HG02588 (cell line): ENCODE data around the gene RUNX2.

Experiments used
- ATAC-seq: cut with Tn5 transposase; IDR thresholded peaks from one replicate; pipeline ENCODE4 v1.9.1; 2021; ENCODE audit warnings: mild to moderate bottlenecking, moderate library complexity; ENCODE audit not compliant: unreplicated experiment

The RUNX2 gene

GRCh38 chr6:45351076-45351475 lies 22.9 kb downstream of the RUNX2 start:
- no peak for ATAC-seq

GRCh38 chr6:45351667-45352066 lies 23.5 kb downstream of the RUNX2 start:
- ATAC-seq: no peak

DNA sequence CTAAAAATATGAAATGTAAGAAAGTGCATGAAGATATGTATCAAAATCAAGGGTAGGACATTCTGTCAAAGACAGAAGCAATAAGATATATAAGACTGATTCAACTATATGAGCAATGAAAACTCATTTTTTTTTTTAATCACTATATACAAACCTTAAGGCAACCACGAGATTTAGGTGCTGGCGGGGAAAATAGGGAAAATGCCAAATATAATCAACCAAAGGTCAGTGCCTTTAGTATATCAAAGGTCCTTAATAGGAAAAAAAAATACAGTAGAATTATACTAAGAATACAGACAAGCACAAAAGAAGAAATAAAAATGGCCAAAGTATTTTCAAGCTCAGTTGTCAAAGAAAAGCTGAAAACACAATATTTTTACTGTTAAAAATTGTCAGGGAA lies 25.5 kb downstream of the RUNX2 start:
- no peak for ATAC-seq

GRCh38 chr6:45364466-45364865 lies 36.3 kb downstream of the RUNX2 start:
- ATAC-seq: no peak

GRCh38 chr6:45365036-45365435 lies 36.9 kb downstream of the RUNX2 start:
- ATAC-seq: no peak

DNA sequence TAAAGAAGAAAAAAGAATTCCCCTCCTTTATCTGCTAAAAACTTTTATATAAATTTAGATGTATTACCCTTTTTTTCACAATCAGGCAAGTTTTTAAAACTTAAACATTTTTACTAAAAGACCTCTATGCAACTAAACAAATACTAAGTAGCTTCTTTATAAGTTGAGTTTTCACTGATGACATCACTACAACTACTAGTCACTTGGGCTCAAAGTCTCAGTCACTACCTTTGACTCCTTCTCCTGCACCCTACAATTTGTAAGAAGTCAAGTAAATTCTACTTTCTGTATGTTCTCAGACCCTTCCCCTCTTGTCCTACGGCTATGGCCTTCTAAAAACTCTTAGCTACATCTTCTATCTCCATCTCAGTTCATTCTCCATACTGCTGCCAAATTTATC lies 38.4 kb downstream of the RUNX2 start:
- ATAC-seq: no peak

DNA sequence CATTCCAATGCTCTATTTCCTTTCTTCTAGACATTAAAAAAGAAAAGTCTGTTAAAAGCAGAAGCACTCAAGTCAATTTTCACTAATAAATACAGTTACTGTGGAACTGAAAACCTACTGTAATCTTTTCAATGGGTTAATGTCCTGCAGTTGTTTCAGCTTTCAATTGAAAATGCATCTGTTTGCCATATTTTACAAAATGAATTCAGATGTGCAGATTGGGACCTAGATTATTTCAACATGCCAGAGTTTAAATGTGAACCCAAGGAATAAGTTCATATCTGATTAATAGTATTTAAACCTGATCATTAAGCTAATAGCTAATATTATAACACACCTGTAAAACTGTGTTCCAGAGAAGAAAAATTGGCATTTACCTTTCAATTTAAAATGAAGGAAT lies 39.9 kb downstream of the RUNX2 start:
- no peak for ATAC-seq

DNA sequence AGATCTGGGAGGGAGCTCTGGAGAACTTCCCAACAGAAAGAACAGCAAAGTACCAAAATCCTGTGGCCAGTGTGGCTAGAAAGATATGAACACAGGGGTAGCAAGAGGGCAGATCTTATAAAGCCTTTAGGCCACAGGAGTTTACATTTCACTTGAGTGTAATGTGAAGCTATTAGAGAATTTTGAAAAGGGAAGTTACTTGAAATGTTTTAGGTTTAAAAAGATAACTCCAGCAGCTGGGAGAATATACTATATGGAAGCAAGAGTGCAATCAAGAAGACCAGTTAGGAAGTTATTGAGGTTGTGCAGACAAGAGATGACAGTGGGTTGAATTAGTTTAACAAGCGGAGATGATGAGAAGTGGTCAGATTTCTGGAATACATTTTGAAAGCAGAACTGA lies 41.7 kb downstream of the RUNX2 start:
- no peak for ATAC-seq

DNA sequence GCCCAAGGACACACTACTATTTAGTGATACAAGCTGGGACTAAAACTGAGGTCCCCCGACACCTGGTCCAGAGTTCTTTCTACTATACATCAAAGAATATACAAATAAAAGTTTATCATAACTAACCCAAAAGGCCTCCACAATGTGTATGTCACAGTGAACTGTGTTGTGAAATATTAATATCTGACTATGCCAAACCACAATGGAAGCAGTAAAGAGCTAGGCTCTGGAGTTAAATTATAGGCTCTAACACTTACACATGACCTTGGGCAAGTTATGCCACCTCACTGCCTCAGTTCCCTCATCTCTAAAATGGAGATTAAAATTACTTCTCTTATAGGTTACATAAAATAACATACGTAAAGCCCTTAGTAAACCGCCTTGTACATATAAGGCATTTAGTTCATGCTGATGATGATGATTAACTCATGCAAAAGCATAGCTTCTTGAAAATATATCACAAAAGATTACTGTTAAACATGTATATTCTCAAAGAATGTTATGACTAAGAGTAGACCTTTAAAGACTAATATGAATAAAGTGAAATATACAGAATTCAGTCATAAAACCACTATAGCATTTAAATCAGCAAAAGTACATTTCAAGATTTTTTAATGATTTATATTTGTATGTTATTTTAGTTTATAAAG lies 43.9 kb downstream of the RUNX2 start:
- no peak for ATAC-seq

- no peak for ATAC-seq
Observed at GRCh38 chr6:45375449-45375848, 47.3 kb downstream of the RUNX2 start.

- no peak for ATAC-seq
Observed at GRCh38 chr6:45376310-45377042, 48.3 kb downstream of the RUNX2 start.

- peak; percentile 1 for ATAC-seq
Observed at GRCh38 chr6:45377043-45377553, 49.0 kb downstream of the RUNX2 start.

DNA sequence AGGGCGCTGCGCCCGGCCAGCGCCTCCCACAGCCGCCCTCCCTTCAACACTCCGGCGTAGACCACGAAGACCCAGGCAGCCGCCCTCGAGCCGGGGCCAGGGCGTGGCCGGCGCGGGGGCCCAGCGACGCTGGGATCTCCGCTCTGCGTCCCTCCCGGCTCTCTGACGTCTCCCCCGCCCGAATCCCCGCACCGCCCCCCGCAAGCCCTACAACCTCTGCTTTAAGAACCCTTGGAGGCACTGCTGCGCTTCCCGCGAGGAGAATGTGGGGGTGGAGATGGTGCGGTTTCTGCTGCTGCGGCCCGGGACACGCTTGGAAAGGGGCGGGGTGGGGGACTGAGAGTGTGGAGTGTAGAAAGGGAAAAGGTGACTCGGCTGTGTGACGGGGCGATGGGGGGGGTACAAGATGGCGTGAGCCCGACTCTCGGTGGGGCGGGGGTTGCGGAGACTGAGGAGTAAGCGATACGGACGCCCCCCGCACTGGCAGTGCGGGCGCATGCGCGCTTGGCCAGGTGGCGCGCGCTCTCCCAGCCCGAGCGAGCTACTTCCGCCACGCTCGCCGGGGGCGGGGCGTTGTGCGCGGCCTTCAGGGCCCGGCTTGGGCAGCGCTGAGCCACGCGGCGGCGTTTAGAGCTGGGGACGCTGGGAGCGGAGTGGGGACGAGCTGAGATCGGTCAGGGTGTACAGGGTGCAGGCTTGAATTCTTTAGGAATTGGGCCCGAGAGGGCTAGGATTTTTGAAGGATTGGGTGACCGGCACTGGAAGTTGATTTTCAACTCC lies 49.6 kb downstream of the RUNX2 start, which contains the start of gene SUPT3H:
SUPT3H (minus strand) TSS at position 381 of the 780 bp plus-strand sequence.
- ATAC-seq: peak; percentile 94

DNA sequence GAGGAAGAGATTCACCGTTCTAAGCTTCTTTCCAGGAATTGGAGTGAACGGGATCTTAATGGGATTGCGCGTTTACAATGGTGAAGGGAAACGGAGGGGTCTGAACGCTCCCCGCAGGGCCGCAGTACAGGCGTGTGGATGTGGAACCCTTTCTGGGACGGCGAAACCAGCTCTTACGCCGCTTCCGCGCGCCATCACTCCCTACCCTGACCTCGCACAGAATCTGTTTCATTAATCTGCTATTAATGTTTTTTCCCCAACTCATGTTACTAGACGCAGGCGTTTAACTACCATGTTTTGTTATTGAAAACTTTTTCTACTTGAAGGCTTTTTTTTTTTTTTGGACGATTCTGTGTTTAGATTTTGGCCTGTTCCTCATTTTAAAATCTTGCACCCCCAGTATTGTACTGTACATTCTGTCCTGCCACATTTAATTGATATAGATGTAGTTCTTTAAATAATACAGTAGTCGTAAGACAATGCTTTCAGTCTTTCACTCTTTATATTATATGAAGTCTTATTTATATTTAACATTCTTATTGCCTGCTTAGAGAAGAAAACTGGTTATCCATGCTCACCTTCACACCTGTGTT lies 50.3 kb downstream of the RUNX2 start:
- peak; percentile 14 for ATAC-seq

- no peak for ATAC-seq
Observed at GRCh38 chr6:45382391-45382790, 54.3 kb downstream of the RUNX2 start.

GRCh38 chr6:45386501-45386900 lies 58.4 kb downstream of the RUNX2 start:
- no peak for ATAC-seq

DNA sequence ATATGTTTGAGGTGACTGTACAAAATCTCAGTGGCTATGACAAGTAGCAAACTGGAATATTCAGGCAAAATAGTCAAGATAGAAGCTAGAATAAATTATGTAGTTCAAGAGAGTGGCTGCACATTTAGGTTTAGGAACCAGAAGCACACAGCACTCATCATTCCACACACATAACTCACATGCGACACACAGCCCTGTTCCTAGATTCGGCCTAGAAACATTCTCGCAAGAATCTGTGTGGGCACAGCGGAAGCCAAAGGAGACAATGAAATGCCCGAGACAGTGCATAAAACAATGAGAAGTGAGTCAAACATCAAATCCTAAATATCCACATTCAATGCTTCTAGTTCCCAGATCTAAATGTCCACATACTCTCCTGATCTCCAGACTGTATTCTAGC lies 59.1 kb downstream of the RUNX2 start:
- no peak for ATAC-seq

GRCh38 chr6:45388328-45388727 lies 60.2 kb downstream of the RUNX2 start:
- ATAC-seq: no peak

DNA sequence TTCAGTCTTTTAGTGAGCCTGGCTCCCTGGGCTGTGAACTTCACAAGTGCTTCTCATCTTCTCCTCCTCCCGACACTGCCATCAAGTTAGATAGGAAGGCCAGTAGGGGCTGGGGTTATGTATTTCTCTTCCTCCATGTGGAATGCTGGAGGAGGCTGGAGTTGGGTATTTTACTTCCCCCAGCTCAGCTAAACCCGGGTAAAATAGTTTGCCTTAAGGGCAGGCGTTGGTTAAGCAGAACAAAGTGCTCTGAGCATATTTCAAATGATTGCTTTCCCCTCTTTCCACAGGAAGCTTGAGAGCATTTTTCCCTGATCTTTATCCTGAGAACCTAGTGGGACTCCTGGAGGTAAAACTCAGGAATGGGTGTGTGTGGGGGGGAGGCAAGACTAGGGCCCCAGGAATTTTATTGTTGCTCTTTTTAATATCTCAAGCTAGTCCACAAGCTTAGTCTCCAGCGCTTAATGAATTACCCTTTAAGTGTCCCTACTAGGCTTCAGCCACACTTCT lies 66.5 kb downstream of the RUNX2 start:
- ATAC-seq: no peak

DNA sequence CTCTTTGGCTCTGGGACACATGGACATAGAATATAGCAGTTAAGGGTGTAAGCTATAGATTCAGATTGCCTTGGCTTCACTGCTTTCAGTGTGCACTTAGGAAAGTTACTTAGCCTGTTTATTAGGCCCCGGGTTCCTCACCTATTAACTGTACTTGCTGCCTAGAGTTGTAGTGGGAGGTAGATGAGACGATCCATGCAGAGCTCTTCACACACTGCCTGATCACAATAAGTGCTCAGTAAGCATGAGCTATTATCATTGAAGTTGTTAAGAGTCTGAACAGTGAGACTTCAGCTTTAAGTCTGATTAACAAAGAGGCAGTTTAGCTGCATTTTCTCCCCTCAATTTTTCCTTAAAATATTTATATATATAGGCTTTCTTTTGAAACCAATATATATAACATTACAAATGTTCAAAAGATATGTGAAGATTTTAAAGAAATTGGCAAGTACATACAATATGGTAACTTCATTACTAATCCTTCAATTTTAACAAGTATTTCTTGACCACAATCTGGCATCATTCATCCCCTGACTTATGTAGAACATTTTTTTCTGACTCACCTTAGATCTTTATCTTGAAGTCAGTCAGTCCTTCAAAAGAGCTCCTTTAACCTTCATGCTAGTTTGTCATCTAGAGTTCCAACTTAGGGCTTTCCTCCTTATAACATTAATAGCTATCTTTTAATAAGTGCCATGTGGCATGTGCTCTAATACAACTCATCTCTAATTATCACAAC lies 70.1 kb downstream of the RUNX2 start:
- ATAC-seq: no peak
